Lower leg skin (tissue), 3 donors: Measurements from ENCODE around the gene MUC7.

Source experiments
- POLR2A ChIP-seq, 2 donors: fragments of 450-650 bp; IDR thresholded peaks; one replicate each; pipeline ENCODE4 v1.6.1; 2016 to 2017; ENCODE audit warnings: antibody characterized with exemption in 2 of 2, mild to moderate bottlenecking in 1 of 2, moderate library complexity in 1 of 2
- TF ChIP-seq, protein P1 (sequence below), 3 donors: fragments of 450-650 bp; IDR thresholded peaks; one replicate each; pipeline ENCODE4 v1.5.1; 2016; ENCODE audit warnings: antibody characterized with exemption in 3 of 3, mild to moderate bottlenecking in 3 of 3, moderate library complexity in 2 of 3

DNA sequence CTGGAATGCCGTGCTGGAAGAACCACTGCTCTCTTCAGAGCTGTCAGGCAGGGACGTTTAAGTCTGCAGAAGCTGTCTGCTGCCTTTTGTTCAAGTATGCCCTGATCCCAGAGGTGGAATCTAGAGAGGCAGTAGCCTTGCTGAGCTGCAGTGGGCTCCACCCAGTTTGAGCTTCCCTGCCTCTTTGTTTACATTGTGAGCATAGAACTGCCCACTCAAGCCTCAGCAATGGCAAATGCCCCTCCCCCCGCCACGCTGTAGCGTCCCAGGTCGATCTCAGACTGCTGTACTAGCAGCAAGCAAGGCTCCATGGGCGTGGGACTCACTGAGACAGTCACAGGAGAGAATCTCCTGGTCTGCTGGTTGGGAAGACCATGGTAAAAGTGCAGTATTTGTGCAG is 34.8 kb upstream of the MUC7 start:
- TF ChIP-seq POLR2A (IDR thresholded peaks at IDR 0.05), result no peak
- TF ChIP-seq, protein P1, sequence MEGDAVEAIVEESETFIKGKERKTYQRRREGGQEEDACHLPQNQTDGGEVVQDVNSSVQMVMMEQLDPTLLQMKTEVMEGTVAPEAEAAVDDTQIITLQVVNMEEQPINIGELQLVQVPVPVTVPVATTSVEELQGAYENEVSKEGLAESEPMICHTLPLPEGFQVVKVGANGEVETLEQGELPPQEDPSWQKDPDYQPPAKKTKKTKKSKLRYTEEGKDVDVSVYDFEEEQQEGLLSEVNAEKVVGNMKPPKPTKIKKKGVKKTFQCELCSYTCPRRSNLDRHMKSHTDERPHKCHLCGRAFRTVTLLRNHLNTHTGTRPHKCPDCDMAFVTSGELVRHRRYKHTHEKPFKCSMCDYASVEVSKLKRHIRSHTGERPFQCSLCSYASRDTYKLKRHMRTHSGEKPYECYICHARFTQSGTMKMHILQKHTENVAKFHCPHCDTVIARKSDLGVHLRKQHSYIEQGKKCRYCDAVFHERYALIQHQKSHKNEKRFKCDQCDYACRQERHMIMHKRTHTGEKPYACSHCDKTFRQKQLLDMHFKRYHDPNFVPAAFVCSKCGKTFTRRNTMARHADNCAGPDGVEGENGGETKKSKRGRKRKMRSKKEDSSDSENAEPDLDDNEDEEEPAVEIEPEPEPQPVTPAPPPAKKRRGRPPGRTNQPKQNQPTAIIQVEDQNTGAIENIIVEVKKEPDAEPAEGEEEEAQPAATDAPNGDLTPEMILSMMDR (IDR thresholded peaks at IDR 0.05), result no peak
